Fibroblast of skin of back (primary cell): ENCODE results near the gene PRUNE2.
A peak's percentile ranks its signal among the peaks of the same experiment; 100 is the strongest.

Experiments
- DNase-seq: peaks from one replicate; pipeline ENCODE4 v3.0.0-alpha.2; 2013

Gene PRUNE2

DNA sequence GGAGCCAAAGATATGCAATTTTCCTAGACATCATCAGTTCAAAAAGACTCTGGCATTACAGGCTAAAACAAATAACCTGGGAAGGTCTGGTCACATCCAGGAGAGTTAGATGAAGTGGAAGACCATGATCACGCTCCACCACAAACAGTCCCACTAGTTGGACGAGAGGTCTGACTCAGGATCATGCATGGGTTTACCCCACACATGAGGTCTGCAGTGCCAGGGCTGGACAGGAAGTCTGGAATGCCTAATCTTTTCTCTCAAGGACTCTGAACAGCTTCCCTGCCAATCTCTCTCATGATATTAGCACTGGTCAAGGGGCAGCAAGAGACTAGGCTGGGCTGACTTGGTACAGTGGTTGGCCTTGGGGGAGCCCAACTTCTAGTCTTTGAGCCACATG, 7.1 kb downstream of the PRUNE2 start:
- no peak for DNase-seq

GRCh38 chr9:76897804-76898525, 7.9 kb downstream of the PRUNE2 start:
- DNase-seq, result no peak

DNA sequence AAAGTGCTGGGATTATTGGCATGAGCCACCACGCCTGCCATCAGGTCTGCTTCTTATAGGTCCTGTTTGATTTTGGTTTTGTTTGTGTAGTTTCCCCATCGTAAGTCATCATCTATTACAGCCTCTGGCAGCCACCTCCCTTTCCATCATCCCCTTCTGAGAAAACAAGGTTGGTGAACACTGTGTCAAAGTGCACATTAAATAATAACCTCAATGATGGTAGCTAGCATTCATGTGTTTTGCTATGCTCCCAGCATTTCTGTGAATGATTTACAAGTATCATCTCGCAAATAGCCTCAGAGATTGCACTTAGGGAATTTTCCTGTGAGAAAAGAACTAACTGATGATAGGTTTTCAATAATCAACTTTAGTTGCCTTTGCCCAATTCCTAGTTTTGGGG, 9.9 kb downstream of the PRUNE2 start:
- no peak for DNase-seq

GRCh38 chr9:76895186-76895585, 10.7 kb downstream of the PRUNE2 start:
- no peak for DNase-seq

- no peak for DNase-seq
Measured at GRCh38 chr9:76894198-76894597, 11.7 kb downstream of the PRUNE2 start.

GRCh38 chr9:76893395-76893932, 12.4 kb downstream of the PRUNE2 start:
- DNase-seq, result no peak

DNA sequence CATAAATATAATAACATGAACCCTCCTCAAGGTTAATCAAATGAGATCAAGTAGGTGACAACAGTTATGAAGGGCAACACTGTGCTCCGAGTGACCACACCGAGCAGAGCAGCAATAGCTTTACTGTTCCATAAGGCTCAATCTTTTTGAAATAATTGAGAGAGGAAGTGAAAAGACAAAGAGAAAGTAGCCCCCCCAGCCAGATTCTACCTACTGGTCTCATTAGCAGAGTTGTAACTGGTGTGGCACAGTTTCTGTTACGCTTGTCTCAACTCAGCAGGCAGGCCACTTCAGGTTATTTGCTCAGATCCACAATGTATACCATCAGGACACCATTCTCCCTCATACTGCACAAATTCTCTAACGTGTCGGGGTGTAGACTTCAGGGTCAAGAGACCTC, 14.0 kb downstream of the PRUNE2 start:
- DNase-seq, result no peak

GRCh38 chr9:76891279-76891678, 14.6 kb downstream of the PRUNE2 start:
- no peak for DNase-seq

GRCh38 chr9:76887951-76888350, 18.0 kb downstream of the PRUNE2 start:
- no peak for DNase-seq

DNA sequence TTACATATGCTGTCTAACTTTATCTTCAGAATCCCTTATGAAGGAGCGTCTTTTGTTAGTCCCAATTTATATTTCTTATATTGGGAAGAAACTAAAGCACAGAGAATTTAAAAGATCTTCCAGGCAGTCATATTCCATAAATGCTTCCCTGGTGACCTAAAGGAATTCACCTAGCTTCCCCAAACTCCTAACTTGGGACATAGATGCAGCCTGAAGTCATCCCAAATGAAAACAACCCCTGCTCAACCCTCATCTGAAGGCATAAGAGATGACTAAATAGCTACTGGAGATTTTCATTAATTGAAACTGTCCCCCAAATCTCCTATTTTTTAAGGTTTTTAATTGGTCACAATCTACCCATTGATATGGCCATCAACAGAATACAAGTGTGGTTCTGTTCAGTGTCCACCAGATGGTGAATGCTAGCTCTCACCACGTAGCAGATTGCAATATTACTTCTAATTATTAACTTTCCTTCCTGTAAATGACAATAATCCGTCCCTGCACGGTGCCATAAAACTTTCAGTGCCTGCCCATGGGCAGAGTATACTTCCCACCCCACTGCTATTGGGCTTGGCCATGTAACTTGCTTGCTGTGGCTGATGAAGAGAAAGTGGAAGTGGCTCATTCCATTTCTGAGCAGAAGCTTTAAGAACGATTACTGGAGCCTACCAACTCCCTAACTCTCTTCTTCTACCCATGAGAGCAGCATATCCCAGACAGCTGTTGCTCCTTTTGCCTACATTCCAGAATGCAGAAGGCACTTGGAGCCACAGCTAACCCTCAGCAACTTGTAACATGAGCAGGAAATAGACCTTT, 18.7 kb downstream of the PRUNE2 start:
- DNase-seq, result peak; percentile 82

- no peak for DNase-seq
Measured at GRCh38 chr9:76886318-76886717, 19.6 kb downstream of the PRUNE2 start.

DNA sequence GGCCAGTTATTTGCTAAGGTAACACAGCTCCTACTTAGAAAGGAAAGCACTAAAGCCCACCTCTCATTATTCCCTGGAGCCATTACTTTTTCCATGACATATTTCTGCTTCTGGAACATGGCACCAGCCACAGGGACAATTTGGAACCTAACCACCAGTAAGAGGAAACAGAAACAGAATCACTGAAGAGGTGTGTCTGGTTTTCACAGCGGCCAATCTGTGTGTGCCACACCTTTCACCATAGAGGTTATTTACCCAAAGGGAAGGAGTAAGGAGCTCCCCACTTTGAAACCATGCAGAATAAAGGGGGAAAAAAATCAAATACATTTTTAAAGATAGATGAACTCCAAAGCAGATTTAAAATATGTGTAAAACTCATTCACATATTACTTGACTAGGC, 21.1 kb downstream of the PRUNE2 start:
- DNase-seq, result no peak

- DNase-seq, result no peak
Measured at GRCh38 chr9:76883341-76883855, 22.5 kb downstream of the PRUNE2 start.

GRCh38 chr9:76882686-76883085, 23.2 kb downstream of the PRUNE2 start:
- no peak for DNase-seq

DNA sequence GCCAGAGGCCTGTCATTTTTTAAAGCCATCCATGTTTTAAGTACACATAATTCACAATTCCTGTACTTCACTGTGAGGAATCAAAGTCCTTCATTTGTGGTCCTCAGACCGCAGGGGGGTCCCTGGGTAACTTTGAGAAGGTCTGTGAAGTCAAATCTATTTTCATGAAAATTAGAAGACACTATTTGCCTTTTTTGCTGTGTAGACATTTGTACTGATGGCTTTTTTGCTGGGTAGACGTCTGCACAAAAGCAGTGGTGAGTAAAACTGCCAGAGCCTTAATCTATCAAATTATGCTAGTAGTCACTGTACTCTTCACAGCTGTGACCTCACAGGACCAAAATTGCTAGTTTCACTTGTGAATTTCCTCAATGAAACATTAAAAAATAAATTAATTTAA, 25.7 kb downstream of the PRUNE2 start:
- no peak for DNase-seq

DNA sequence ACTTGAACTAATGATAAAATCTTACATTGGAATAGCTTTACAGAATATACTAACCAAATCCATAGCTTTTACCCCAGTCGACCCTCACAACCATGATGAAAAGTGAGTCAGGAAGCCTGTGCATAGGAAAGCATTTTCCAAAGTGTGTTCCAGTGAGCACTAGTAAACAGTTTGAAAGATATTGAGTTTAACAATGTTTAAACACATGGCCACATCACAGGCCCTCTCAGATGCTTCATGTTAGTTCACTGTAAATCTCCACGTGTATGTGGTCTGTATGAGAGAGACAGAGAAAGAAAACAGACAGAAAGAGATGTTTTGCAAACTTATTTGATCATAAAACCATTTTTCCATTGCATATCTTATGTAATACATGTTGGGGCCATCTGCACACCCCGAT, 27.0 kb downstream of the PRUNE2 start:
- no peak for DNase-seq

DNA sequence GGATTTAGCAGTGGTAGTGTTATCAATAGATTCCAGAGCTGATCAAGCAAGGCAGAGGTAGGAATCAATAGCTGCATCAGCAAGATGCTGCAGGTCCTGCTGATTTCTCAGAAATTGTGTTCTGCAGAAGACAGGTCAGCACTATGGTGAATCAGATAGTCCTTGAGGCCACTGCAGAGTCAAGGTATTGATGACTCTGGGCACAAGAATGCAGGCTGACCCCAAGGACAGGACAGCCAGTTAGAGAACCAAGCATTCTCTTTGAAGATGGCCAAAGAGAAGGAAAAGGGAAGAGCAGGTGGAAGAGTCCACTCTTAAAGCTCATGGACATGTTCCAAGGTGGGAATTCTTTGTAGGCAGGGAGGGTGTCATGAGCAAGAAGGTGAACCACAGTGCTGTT, 28.0 kb downstream of the PRUNE2 start:
- DNase-seq, result peak; percentile 11

GRCh38 chr9:76876098-76876497, 29.8 kb downstream of the PRUNE2 start:
- DNase-seq, result peak; percentile 65

DNA sequence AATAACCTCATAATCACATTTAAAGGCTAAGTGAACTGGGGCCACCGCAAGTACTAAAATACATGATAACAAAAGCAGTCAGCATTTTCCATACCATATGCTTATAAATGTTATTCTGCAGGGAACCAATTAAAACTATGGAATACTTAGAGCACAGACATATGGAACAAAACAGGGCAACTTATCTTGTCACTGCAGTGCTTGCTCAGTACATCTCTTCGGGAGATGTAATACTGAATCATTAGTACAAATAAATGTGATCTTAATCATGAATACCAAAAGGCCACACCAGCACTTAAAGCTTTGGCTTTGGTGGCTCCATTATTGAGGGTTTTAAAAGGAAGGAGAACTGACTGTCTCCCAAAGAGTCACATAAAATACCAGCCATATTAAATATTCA, 32.1 kb downstream of the PRUNE2 start:
- DNase-seq, result peak; percentile 44

DNA sequence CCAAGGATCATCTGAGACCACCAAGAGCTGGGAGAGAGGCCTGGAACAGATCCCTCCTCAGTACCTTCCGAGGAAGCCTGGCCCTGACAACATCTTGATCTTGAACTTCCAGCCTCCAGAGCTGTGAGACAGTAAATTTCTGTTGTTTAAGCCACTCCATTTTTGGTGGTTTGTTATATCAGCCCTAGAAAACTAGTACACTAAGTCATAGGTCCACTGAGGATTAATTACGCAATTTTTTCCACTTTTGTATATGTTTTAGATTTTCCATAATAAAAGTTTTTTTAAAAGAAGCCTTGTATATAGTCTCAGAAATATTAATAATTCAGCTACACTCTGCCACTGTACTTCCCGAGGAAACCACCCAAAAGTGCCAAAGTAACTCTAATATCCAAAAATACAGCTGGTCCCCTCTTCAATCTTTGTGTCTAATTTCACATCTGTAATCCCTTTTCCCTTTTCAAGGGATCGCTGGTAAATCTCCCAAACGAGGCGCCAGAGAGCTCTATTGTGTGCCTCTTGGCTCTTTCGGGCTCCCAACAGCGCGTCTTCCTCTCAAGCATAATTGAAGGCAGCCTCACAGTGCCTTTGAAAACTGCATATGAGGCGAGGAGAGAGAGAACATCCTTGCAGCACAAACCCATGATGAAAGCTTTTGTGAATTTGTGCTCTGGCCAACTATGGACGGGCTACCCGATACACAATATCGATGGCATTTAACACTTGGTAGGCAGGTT, 32.7 kb downstream of the PRUNE2 start:
- peak; percentile 70 for DNase-seq

DNA sequence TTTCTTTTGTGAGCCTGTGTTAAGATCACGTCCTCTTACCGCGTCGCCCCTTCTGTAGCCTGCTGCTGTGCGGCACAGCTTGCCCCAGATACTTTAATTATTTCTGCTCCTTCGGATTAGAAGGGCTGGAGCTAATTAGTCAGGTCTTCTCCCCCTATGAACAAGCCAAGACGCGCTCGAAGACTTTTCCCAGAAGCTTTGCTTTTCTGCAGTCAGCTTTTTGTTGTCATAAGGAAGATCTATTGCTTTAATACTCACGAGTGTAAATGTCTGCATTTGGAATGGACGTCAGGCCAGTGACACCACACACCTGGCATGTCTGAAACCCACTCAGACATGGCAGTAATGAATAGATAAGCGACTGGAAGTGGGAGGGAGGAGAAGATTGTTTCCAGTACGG, 37.0 kb downstream of the PRUNE2 start:
- DNase-seq, result peak; percentile 28

DNA sequence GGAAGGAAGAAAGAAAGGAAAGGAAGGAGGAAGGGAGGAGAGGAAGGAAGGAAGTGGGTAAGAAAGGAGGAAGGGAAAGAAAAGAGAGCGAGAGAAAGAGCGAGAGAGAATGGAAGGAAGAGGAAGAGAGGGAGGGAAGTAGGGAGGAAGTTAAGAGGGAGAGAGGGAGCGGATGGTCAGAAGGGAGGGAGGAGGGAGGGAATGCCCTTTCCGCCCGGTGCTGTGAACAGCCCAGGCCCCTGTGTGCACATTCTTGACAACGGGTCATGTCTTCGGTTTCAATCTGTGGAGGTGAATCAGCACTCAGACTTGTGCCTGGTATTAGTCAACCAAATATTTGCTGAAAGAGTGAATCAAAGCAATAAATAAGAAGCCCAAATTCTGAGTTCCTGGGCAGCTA, 39.2 kb downstream of the PRUNE2 start:
- DNase-seq, result peak; percentile 97

GRCh38 chr9:76863832-76864231, 42.1 kb downstream of the PRUNE2 start:
- DNase-seq, result no peak
